GM15510 (cell line): ENCODE measurements around the gene TRPM6.

ENCODE experiments used
- POLR2A ChIP-seq: IDR thresholded peaks from 3 replicates; pipeline ENCODE4 v1.6.1; 2011; ENCODE audit warnings: borderline replicate concordance; ENCODE audit not compliant: insufficient read length; ENCODE audit errors: extremely low read depth

The TRPM6 gene

DNA sequence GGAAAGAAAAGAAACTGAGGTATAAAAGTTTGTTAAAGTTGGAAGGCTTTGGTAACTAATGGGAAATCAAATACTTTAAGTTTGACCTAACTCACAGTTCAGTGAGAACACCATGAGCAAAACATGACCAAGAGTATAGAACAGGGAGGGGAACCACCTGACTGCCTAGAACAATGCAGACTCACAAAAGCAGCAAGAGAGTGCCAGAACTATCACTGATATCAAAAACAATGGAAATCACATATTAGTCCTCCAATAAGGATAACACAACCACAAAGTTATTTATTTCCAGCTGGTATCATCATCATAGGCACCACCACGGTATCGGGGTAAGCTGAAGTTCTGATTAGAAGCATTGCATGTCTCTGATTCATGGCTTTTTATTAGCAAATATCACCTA, 77.5 kb downstream of the TRPM6 start:
- no peak for TF ChIP-seq POLR2A

DNA sequence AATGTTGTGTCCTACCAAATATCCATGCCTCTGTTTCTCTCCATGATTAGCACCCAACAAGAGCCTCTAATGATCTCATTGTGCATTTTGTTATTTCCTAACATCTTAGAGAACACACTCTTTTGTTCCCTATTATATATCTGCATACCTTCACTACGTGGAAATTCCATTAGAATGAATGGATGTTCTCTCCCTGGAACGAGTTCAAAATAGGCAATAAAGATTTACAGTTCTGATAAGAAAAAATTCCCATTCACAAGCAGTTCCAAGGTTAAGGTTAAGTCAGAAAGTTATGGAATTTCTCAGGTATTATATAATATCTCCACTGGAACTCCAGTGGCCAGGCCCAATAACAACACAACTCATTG, 83.7 kb downstream of the TRPM6 start:
- no peak for TF ChIP-seq POLR2A

GRCh38 chr9:74803376-74804017, 84.2 kb downstream of the TRPM6 start:
- no peak for TF ChIP-seq POLR2A

GRCh38 chr9:74800226-74800625, 87.5 kb downstream of the TRPM6 start:
- TF ChIP-seq POLR2A = no peak

DNA sequence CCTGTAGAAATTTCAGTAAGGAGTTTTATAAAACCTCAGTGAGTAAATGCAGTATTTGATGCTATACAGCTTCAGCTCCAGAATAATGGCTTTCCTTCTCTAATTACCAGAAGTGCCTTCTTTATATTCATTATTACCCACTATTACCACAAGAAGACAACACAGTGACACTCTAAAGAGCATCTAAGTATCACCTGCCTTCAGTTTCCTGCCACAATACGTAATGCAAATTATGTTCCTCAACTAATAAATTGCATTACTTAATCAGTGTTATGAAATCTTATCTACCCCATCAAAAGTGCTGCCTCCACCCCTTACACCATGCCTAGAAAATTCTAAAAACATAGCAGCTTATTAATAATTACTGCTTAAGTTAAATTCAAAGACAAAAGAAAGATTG, 91.9 kb downstream of the TRPM6 start:
- no peak for TF ChIP-seq POLR2A

GRCh38 chr9:74795081-74795480, 92.6 kb downstream of the TRPM6 start:
- no peak for TF ChIP-seq POLR2A

GRCh38 chr9:74784506-74784905, 103.2 kb downstream of the TRPM6 start:
- TF ChIP-seq POLR2A = no peak

GRCh38 chr9:74783408-74783807, 104.3 kb downstream of the TRPM6 start:
- no peak for TF ChIP-seq POLR2A

DNA sequence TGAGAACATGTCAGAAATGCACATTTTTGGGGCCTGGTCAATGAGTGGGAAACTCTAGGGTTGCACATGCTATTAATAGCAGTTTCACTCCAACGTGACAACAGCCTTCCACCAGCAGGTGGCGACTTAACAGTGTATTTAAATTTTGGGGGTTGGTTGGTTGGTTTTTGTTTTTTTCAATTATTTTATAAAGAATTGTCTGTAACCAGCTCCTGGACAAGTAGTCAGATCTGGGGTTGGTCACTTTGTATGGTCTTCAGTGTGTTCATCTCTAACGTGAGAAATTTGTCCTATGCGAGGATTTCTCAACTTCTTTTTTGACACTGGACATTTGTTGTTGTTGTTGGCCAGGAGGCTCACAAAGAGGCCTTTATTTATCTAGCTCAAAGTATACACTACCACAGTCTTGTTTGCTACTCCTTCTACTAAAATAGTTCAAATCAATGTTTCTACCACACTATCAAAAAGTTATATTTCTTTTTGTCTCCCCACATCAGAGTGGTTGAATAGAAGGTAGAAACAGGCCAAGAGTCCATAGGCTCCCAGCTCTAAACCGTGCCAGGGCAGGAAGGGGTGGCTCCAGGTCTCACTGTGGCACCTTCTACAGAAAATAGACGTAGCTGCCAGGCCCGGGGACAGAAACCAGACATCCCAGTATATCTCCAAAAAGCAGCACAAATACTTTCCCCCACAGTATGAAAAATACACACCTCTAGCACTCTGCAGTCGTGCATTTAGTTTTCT, 110.4 kb downstream of the TRPM6 start:
- no peak for TF ChIP-seq POLR2A

- TF ChIP-seq POLR2A = no peak
Measured at GRCh38 chr9:74775396-74775795, 112.3 kb downstream of the TRPM6 start.

GRCh38 chr9:74773886-74774479, 113.7 kb downstream of the TRPM6 start:
- TF ChIP-seq POLR2A = no peak

DNA sequence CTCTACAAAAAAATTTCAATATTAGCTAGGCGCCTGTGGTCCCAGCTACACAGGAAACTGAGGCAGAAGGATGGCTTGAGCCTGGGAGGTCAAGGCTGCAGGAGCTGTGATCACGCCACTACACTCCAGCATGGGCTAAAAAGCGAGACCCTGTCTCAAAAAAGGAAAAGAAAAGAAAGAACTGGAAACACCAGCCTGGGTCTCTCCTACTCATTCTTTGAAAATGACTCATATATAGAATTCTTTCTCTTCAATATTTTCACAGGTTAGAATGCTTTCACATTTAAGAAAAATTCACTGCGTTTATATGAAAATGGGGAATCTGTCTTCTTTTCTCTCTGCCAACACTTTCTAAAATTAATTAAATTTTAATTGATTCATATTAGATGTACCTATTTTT, 115.6 kb downstream of the TRPM6 start:
- TF ChIP-seq POLR2A = no peak

DNA sequence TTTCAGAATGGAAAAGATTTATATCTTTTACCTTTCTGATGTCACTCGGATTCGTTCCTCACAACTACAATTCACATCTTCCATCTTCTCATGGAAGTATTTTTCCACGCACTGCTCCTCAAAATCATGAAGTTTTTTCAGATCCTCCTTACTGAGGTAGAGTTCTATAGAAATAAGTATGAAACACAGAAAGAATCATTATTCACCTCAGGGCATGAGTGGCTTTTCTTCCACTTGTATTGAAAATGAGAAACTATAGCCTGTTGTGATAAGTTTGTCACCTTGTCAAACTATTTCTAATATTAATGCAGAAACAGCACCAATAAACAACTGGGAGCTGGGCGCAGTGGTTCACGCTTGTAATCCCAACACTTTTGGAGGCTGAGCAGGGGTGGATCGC, 116.0 kb downstream of the TRPM6 start:
- TF ChIP-seq POLR2A = no peak

DNA sequence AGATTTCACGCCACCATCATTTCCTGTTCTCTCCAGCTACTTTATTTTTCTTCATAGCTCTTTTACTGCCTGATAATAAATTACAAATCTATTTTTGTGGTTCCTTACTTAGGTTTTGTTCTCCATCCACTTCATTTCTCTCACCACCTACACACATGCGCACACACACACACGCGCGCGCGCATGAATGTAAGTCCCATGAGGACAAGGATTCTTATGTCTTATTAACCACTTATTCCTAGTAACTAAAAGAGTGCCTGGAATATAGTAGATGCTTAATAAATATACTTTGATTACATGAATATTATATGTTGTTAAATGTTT, 116.5 kb downstream of the TRPM6 start:
- TF ChIP-seq POLR2A = no peak

GRCh38 chr9:74770508-74771261, 117.0 kb downstream of the TRPM6 start:
- TF ChIP-seq POLR2A = no peak
